Measurements from ENCODE around the gene ZSCAN10.
"Not testable (repeated sequence)": the region's sequence is repeated elsewhere in the genome, so short reads cannot be mapped to it uniquely, and the experiment has no call there.

ZSCAN10 gene

GRCh38 chr16:3098459-3099394, at the start of gene ZSCAN10:
Gene ZSCAN10, minus strand, starts transcription at chr16:3099294. Its CDS starts 6,357 bp downstream, at chr16:3092937.
- no peak for DNase-seq (ENCODE audit: low read depth)

- no peak for DNase-seq (ENCODE audit: low read depth)
Observed at GRCh38 chr16:3148256-3149192, 49.4 kb upstream of the ZSCAN10 start.

- DNase-seq (ENCODE audit: low read depth), result no peak
Observed at GRCh38 chr16:3147757-3148104, 48.6 kb upstream of the ZSCAN10 start.

GRCh38 chr16:3147046-3147756, 48.1 kb upstream of the ZSCAN10 start:
- DNase-seq (ENCODE audit: low read depth), result no peak

GRCh38 chr16:3145660-3146059, 46.6 kb upstream of the ZSCAN10 start:
- DNase-seq (ENCODE audit: low read depth), result no peak

- DNase-seq (ENCODE audit: low read depth), result no peak
Observed at GRCh38 chr16:3145151-3145550, 46.1 kb upstream of the ZSCAN10 start.

- no peak for DNase-seq (ENCODE audit: low read depth)
Observed at GRCh38 chr16:3144321-3144983, 45.4 kb upstream of the ZSCAN10 start.

- no peak for DNase-seq (ENCODE audit: low read depth)
Observed at GRCh38 chr16:3143598-3144320, 44.7 kb upstream of the ZSCAN10 start.

- DNase-seq (ENCODE audit: low read depth), result no peak
Observed at GRCh38 chr16:3143189-3143588, 44.1 kb upstream of the ZSCAN10 start.

- DNase-seq (ENCODE audit: low read depth), result no peak
Observed at GRCh38 chr16:3142770-3143169, 43.7 kb upstream of the ZSCAN10 start.

- no peak for DNase-seq (ENCODE audit: low read depth)
Observed at GRCh38 chr16:3142327-3142726, 43.2 kb upstream of the ZSCAN10 start.

- DNase-seq (ENCODE audit: low read depth), result no peak
Observed at GRCh38 chr16:3141781-3142311, 42.8 kb upstream of the ZSCAN10 start.

- DNase-seq (ENCODE audit: low read depth), result no peak
Observed at GRCh38 chr16:3140603-3141427, 41.7 kb upstream of the ZSCAN10 start.

GRCh38 chr16:3139561-3139960, 40.5 kb upstream of the ZSCAN10 start:
- DNase-seq (ENCODE audit: low read depth), result not testable (repeated sequence)

GRCh38 chr16:3138823-3139426, 39.8 kb upstream of the ZSCAN10 start:
- DNase-seq (ENCODE audit: low read depth), result no peak

GRCh38 chr16:3138342-3138741, 39.2 kb upstream of the ZSCAN10 start:
- no peak for DNase-seq (ENCODE audit: low read depth)

- no peak for DNase-seq (ENCODE audit: low read depth)
Observed at GRCh38 chr16:3137267-3137666, 38.2 kb upstream of the ZSCAN10 start.

GRCh38 chr16:3135126-3135715, 36.1 kb upstream of the ZSCAN10 start:
- no peak for DNase-seq (ENCODE audit: low read depth)

Measured in activated T-cell treated with anti-CD3 and anti-CD28 coated beads for 48 hours (primary cell).